Psoas muscle (tissue), 8 donors: ENCODE results near the gene INSC. TPM values are rescaled to one million over a fixed set of nuclear protein-coding genes. Genes with fewer than 3 reads are reported as not detected.

Experiments used
- ATAC-seq, 4 donors: fragments of 200-7000 bp; cut with Tn5 transposase; one replicate each; pipeline ENCODE4 v1.9.1; 2020; ENCODE audit warnings: moderate library complexity in 3 of 4, mild to moderate bottlenecking in 2 of 4
- DNase-seq, 2 donors: peaks; one replicate each; pipeline ENCODE4 v3.0.0-alpha.2; 2020
- H3K27ac ChIP-seq: fragments of 200-600 bp; one replicate; pipeline ENCODE4 v1.8.0; 2022
- H3K27me3 ChIP-seq, 3 donors: fragments of 200-600 bp in 1 of 3; one replicate each; pipeline versions ENCODE4 v1.6.1 to v1.8.0; 2013 to 2022; ENCODE audit warnings: low read length in 2 of 3, mild to moderate bottlenecking in 2 of 3, moderate library complexity in 1 of 3; ENCODE audit not compliant: insufficient read depth in 3 of 3
- H3K36me3 ChIP-seq, 2 donors: fragments of 200-600 bp in 1 of 2; one replicate each; pipeline versions ENCODE4 v1.6.1 to v1.8.0; 2013 to 2022; ENCODE audit warnings: low read depth in 1 of 2, mild to moderate bottlenecking in 1 of 2, moderate library complexity in 1 of 2; ENCODE audit not compliant: insufficient read depth in 1 of 2
- H3K4me1 ChIP-seq: fragments of 200-600 bp; one replicate; pipeline ENCODE4 v1.8.0; 2022
- H3K4me3 ChIP-seq: fragments of 200-600 bp; one replicate; pipeline ENCODE4 v1.8.0; 2022; ENCODE audit warnings: mild to moderate bottlenecking
- H3K9me3 ChIP-seq: fragments of 200-600 bp; one replicate; pipeline ENCODE4 v1.8.0; 2022
- CTCF ChIP-seq: fragments of 200-600 bp; IDR thresholded peaks from one replicate; pipeline ENCODE4 v1.8.0; 2022; ENCODE audit warnings: antibody characterized with exemption
- WGBS, 3 donors: extraction: QIAGEN DNeasy Blood & Tissue Kit; methylation state at CpG; one replicate each; pipeline versions ENCODE4 v1.1.6 to v1.1.7; 2013; 5-methylcytosine and 5-hydroxymethylcytosine counted together
- intact Hi-C, 2 donors: fragments of 100-400 bp; cut with DNase I; formaldehyde crosslinking; loops; one replicate each; pipeline versions ENCODE4 v1.11.0 to v1.14.2; 2022
- polyA plus RNA-seq, 3 donors: library from polyadenylated mRNA; stranded (reverse); fragments of 200-250 nt; gene quantifications; one replicate each; pipeline ENCODE4 v1.2.3, GENCODE V29; 2013
- total RNA-seq, 4 donors: library from RNA; stranded (reverse); fragmentation: NEBNext Ultra II Directional in 2 of 4; extraction: Animal tissue kit (Norgen Biotek cat#: 25700) in 2 of 4; gene quantifications; one replicate each; pipeline versions ENCODE4 v1.2.1 to v1.2.4, GENCODE V29; 2021 to 2023
- donor health status: healthy with polysubstance abuse.
- donor health status: DM: no; HTN: no; CAD: no; lungs with moderate emphysema.
- donor health status: Bipolar disorder and iron deficiency.
- donor health status: healthy.
- donor health status: DM: yes; HTN: yes; CAD: no.
- donor health status: DM: no; HTN: no; CAD: no.
- donor health status: DM: no; HTN: no; CAD: no.
- donor health status: DM: yes; HTN: yes; CAD: no.

INSC gene
- total and polyA plus RNA-seq, 7 donors = 0.04 to 1.2 TPM; not detected in 5

GRCh38 chr11:15073361-15074205 is 41.1 kb upstream of the INSC start, which contains the start of gene CALCB:
Gene CALCB, plus strand, starts transcription at chr11:15073593. Its CDS starts 1,126 bp downstream, at chr11:15074719.
- Histone ChIP-seq H3K9me3 (no peaks in the 10 kb centered on the region), H3K4me1 (peaks cover 9% of the 10 kb centered on the region), H3K27me3 (peaks cover 3 to 54% (median 20%) of the 10 kb centered on the region in 3 donors), H3K4me3 (peak within 1 kb of the TSS; percentile 38), H3K36me3 (no peaks in the 10 kb centered on the region), H3K27ac (no peak within 1 kb of the TSS)
- 0 to 2% (median 2%) methylated on average over 60 of the region's 60 CpGs for WGBS, 3 donors
- intact Hi-C loops = loop anchor here (2.0 to 10.0 kb wide), 2 partner anchors 165 to 279 kb away; no protein-coding TSS in a partner anchor
- ATAC-seq (peak in 2 of 4 donors; percentile 12 to 38), DNase-seq (no peak)
- no peak for TF ChIP-seq CTCF

GRCh38 chr11:15074206-15075161 is 40.2 kb upstream of the INSC start:
- intact Hi-C loops = loop anchor here (1.0 to 10.0 kb wide), 5 partner anchors 102 to 280 kb away; partner anchors contain the start of gene CALCA (in 1 of the 2)
- Histone ChIP-seq H3K27ac (no peak overlapping the region), H3K4me1 (peaks cover 9% of the 10 kb centered on the region), H3K4me3 (peak overlapping the region; percentile 38), H3K9me3 (no peaks in the 10 kb centered on the region), H3K27me3 (peaks cover 3 to 54% (median 20%) of the 10 kb centered on the region in 3 donors), H3K36me3 (no peaks in the 10 kb centered on the region)
- WGBS, 3 donors = 3% methylated on average over 33 of the region's 33 CpGs
- peak; percentile 77 to 87 for DNase-seq
- ATAC-seq = peak; percentile 90 to 95 (median 94)
- TF ChIP-seq CTCF = peak; percentile 82

GRCh38 chr11:15075162-15075526 is 39.6 kb upstream of the INSC start:
- Histone ChIP-seq H3K4me3 (no peak overlapping the region), H3K27me3 (peaks cover 4 to 56% (median 20%) of the 10 kb centered on the region in 3 donors), H3K4me1 (peaks cover 9% of the 10 kb centered on the region), H3K9me3 (no peaks in the 10 kb centered on the region), H3K36me3 (no peaks in the 10 kb centered on the region), H3K27ac (no peak overlapping the region)
- ATAC-seq = no peak
- intact Hi-C loops = loop anchor here (1.0 to 10.0 kb wide), 5 partner anchors 103 to 280 kb away; partner anchors contain the start of gene CALCA (in 1 of the 2)
- no peak for DNase-seq
- no peak for TF ChIP-seq CTCF
- WGBS, 3 donors = 37 to 38% (median 38%) methylated on average over 4 of the region's 4 CpGs

- Histone ChIP-seq H3K9me3 (peaks cover 10% of the 10 kb centered on the region), H3K36me3 (no peaks in the 10 kb centered on the region), H3K4me1 (no peaks in the 10 kb centered on the region), H3K27ac (no peak overlapping the region), H3K4me3 (no peak overlapping the region), H3K27me3 (no peaks in the 10 kb centered on the region)
- no peak for ATAC-seq
- no peak for DNase-seq
- no peak for TF ChIP-seq CTCF
- intact Hi-C loops = no loop called here
Measured at GRCh38 chr11:15091175-15091574, 23.5 kb upstream of the INSC start.
